Measurements from ENCODE around the gene BMP8A.

Gene BMP8A

DNA sequence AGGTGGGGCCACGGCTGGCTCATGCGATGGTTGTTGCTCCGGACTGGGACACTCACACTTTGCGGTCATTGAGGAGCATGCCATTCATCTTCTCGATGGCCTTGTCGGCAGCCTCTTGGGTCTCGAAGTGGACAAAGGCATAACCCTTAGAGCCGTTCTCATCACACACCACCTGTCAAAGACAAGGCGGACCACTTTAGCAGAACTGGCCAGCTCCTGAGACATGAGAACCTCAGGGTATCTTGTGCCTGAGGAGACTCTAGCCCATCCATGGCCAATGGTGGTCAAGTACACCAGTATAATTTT is 79.7 kb downstream of the BMP8A start:
- no peak for DNase-seq (ENCODE audit: low read depth in 2 of 2)

DNA sequence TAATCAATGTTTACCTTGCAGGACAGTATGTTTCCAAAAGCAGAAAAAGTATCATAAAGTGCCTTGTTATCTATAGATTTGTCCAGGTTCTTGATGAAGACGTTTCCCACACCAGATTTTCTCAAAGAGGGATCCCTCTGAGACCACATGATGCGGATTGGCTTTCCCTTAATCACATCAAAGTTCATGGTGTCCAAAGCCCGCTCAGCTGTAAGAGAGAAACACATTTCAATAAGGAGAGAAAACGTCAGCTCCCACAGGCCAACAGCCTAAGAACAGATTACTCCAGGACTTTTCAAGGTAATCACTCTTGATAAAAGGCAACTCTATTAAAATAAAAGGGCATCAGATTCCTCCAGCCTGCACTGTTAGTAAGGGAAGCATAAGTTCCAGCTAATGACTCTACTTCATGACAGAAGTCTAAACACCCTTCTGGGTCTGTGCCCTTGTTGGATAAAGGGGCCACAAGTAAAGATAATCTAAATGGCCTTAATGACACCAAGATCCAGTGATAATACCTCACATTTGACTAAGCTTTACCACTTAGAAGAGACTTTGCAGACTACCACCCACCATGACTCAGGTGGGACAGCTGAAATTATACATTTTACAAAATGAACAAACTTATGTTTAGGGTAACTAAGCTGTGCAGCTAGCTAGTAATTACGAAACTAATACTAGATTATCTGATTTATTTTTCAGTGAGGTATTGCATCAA is 81.1 kb downstream of the BMP8A start:
- DNase-seq (ENCODE audit: low read depth in 2 of 2) = no peak

DNA sequence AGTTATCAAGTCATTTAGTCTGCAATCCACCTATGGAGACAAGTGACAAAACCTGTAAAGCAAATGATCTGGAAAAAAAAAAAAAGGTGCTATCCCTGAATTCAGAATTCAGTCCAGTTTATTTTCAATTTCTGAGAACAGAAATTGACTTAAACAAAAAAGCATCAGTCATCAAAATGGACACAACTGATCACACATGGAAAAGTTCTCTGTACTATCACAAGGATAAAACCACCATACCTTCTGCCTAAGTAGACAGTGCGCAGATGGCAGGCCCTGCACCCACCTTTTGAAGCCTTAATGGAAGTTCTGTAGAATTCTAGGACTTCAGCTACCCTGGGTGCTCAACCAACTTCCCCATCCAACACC is 81.6 kb downstream of the BMP8A start:
- no peak for DNase-seq (ENCODE audit: low read depth in 2 of 2)

DNA sequence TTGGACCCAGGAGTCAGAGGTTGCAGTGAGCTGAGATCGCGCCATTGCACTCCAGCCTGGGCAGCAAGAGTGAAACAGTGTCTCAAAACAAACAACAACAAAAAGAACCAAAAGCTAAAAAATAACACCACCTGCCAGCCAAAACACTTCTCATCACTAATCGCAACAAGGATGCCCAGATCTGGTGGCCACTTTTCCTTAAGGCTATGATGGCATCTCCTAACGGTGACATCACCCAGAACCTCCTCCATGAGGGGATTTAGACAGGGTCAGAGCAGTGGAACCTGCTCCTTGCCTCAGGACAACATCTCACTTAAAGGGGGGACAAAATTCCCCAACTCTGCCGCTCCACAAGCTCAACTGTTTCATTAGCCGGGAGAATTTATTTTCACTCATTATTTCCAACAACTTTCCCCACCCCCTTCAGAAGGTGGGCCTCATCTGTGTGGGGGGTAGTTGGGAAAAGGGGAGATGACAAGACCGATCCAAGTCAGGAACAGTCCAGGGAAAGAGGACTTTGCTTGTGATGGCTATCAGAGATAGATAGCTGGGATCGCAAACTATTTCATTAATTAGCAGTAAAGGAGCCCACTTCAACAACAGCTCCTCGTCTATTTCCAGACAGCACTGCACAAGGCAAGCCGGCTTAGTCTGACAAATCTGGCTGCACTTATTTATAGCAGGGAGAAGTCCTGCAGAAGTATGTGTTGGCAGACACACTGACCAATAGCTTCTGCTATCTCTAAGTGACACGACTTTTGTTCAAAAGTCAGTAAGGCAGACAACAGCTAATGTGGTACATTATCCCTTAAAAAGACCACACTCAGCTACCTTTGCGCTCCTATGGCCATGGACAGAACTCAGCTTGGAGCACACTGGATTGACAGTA is 82.5 kb downstream of the BMP8A start:
- DNase-seq (ENCODE audit: low read depth in 2 of 2) = no peak

DNA sequence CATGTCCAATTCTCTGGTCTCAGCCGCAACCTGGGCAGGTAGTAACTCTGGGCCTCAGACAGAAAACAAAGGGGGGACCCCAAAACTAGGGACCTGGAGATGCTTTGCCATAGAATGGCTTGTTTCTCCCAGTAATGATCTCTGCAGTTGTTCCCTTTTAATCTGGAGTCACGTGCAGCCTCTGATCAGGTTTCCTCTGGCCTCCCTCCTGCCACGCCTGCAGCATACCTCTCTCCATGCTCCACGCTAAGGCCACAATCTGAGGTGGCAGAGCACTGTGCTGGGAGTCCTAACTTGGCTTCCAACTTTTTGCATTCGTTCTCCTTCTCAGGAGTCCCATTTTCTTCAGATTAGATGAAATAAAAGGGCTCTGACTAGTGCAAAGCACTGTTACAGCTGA is 83.2 kb downstream of the BMP8A start:
- DNase-seq (ENCODE audit: low read depth in 2 of 2) = no peak

Measured in activated CD8-positive, alpha-beta memory T cell treated with anti-CD3 and anti-CD28 coated beads for 4 hours (primary cell).